ENCODE measurements around the gene LAP3.
"Not testable (repeated sequence)": the region's sequence is repeated elsewhere in the genome, so short reads cannot be mapped to it uniquely, and the experiment has no call there.

LAP3 gene

DNA sequence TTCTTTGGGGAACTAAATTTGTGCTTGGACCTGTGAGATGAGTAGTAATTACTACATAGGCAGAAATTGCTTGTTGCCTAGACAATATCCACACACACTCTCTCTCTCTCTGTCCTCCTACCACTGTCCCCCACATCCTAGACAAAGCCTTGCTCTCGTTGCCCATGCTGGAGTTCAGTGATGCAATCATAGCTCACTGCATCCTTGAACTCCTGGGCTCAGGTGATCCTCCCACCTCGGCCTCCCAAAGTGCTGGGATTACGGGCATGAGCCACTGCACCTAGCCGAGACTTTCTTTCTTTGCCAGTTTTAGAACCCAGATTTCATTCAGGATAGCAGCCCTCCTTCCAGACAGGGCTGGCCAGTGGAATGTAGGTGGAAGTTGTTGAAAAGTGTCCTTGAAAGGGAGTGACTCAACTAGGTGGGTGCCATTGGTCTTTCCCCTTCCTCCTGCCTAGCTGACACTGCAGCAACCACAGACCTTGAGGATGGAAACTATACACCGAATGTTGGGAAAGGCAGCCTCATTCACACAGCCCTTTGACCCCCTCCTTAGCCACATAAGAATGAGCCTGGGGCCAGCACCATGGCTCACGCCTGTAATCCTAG is 16.8 kb upstream of the LAP3 start:
- H3K27ac ChIP-seq = no peak overlapping the region
- H3K4me3 ChIP-seq = no peak overlapping the region

DNA sequence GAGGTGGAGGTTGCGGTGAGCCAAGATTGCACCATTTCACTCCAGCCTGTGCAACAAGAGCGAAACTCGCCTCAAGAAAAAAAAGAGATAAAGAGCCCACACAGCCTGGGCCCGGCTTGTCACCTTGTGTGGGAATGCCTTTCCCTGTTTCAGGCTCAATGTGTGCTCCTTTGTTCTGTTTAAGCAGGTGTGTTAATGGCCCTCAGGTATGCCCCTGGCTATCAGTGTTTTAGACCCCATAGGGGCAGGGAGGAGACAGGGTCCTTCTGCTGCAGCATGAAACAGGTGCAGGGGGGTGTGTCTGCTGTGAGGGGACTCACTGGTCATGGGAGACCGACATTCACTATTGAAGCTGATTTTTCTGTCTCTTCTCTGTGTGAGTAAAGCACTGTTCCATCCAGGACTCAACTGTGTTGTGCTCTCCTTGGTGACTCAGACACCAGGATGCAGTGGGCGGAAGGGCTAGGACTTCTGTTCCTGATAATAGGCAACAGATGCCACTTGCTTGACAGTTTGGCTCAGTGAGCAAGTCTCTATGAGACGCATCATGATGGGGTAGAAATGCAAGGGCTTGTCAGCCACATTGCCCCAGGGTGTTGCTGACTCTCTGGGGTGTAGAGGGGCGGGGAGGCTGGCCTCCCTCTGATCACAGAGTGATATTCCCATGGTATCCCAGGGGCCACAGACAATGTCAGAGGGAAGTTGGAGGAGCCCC is 15.6 kb upstream of the LAP3 start:
- Histone ChIP-seq H3K4me3 (no peak overlapping the region), H3K27ac (peak overlapping the region in 1 of 21 experiments; percentile 17)

DNA sequence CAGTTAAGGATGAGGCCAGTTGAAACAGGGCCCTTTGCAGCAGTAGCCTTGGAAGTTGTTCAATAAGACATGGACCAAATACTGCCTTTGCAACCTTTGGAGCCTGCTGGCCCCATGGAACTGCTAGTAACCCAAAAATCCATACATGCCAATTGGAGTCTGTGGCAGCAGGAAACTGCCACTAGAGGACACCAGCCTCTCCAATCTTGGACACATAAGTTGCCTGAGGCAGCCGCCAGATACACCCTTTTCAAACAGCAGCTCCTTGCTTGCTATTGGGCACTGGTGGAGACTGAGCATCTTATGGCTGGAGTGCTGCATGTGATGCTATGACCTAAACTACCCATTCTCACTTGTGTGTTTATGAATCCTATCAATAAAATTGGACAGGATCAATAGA is 14.8 kb upstream of the LAP3 start:
- Histone ChIP-seq H3K27ac (peak overlapping the region in 1 of 21 experiments; percentile 17), H3K4me3 (no peak overlapping the region)

DNA sequence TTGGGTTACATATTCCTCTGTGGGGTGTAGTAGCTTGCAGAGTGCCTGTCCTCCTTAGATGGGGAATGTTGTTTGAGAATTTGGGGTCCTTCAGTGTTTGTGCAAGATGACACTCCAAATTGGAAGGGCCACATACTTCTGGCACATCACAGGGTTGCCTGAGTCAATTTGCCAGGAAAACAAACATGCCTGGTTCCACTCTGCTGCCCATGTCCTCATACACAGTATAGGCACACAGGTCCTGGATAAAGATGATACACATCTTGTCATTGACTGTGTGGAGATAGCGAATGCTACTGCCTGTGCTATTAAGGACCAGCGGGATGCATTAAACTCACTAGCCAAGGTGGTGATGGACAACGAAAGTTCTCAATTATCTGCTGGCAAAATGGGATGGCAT is 11.2 kb upstream of the LAP3 start:
- no peak overlapping the region for H3K4me3 ChIP-seq
- no peak overlapping the region for H3K27ac ChIP-seq

DNA sequence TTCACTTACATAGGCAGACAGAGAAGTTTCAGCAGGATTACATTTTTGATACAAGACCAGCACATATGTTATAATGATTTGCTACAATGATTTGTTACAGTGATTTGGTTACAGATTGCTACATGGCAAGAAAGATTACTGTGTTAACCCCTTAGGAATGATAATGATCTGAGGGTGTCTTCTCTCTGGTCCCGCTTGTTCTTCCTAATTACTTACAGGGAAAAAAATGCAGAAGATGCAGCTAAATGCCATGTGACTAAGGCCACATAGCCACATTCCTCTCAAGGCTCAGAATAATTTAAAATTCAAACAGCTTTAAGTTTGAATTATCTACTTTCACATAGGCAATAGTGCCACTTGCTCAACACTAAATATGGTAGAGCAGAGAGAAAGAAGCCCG is 9.7 kb upstream of the LAP3 start:
- H3K4me3 ChIP-seq = no peak overlapping the region
- H3K27ac ChIP-seq = no peak overlapping the region

DNA sequence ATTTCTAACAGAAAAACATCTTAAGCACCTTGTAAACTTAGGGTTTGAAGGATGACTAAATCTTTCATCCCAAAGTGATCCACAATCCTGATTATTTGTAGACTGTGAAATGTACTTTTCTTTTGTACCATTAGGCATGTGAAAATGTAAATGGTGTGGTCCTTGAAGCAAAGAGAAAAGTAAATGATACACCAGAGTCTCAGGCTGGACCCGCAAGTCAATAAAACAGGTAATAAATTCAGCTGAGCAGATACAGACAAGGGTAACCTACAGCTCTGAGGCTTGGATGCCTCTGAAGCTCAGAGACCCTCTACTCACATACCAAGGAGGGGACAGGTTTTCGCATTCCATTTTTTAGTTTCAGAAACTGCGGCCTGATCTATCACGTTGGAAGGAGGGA is 2.8 kb upstream of the LAP3 start:
- no peak overlapping the region for H3K4me3 ChIP-seq

DNA sequence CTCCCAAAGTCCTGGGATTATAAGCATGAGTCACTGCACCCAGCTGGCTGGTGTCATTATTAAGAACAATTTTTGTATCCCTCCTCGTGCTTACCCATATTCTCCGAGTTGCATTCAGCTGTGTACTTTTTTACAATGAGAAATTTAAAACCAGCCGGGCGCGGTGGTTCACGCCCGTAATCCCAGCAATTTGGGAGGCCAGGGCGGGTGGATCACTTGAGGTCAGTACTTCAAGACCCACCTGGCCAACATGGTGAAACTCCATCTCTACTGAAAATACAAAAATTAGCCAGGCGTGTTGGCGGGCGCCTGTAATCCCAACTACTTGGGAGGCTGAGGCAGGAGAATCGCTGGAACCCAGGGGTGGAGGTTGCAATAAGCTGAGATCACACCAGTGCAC is 1.8 kb upstream of the LAP3 start:
- not testable (repeated sequence) for H3K4me3 ChIP-seq, H3K27ac ChIP-seq

More for the DNA sequence above, 2.8 kb upstream of the LAP3 start:
- H3K27ac ChIP-seq = no peak overlapping the region

DNA sequence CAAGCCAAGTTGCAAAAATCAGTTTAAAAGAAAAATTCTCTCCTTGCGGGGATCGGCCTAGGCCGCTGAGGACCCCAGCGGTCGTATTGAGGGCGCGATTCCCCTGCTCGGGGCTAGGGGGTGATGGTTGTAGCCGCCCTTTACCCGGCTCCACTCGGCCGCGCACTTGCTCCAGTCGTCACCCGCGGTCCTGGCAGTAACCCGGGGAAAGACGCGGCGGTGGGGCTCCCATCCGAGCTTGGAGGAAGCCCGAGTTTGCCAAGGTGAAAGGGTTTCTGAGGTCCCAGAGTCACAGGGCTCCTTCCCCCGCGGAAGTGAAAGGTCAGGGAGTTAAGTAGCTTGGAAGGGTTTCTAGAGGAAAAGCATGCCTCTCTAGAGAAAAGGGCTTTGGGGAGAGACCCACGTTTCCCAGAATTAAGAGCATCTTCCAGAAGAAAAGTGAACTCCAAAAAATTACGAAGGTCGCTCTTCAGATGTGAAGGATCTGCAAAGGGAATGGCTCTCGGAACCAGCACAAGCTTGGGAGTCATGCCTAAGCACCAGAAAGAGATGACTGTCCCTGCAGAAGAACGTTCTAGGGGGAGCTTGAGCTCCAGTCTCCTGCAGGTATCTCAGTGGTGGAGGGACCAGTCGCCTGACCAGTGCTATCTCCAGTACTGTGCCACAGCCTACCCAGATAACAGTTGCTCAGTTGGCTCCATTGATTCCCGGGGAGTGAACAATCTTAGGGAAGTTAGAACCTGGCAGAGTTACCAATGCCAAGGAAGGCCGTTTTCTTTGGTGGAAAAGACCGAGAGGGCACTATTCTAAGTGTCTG is 875 bp downstream of the LAP3 start:
- H3K4me3 ChIP-seq = peak overlapping the region; percentile 52 to 94 (median 74)
- H3K27ac ChIP-seq = peak overlapping the region; percentile 80 to 99 (median 92)

DNA sequence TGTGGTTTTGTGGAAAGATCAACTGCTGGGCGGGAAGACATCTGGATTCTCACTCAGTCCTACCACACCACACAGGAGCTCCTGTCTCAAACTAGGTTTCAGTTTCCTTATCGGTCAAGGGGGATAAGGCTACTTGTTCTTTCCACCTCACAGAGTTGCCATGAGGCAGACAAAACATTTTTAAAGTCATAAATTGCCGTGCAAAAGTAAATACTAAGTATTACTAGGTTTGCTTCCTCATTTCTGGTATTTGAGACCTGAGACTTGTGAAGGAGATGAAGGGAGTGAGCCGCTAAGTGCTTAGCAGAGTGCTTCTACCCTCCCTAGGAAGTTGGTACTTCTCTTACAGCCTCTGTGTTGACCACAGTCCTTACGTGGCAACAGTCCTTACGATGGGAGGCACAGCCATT is 1.5 kb downstream of the LAP3 start:
- H3K27ac ChIP-seq = peak overlapping the region in 18 of 21 experiments; percentile 87 to 99 (median 92)

DNA sequence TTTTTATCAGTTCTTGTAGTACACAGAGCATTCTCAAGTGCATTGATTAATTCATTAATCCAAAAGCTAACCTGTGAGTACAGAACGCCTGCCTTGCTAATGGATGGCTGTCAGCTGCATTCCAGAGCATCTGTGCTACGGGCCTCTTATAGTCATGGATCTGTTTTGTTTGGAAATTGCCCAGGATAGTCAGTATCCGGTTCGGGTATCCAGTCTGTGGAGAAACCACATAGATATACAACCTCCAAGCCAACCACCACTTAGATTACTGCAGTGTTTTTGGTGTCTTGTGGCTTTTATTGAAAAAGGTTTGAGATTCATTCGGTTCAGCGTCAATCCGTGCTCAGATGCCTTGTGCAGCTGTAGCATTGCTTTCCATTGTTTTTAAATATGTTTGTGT is 4.0 kb downstream of the LAP3 start:
- peak overlapping the region in 9 of 21 experiments; percentile 14 to 96 (median 60) for H3K27ac ChIP-seq
- H3K4me3 ChIP-seq = no peak overlapping the region

More for the DNA sequence above, 1.5 kb downstream of the LAP3 start:
- H3K4me3 ChIP-seq = peak overlapping the region; percentile 52 to 94 (median 74)

DNA sequence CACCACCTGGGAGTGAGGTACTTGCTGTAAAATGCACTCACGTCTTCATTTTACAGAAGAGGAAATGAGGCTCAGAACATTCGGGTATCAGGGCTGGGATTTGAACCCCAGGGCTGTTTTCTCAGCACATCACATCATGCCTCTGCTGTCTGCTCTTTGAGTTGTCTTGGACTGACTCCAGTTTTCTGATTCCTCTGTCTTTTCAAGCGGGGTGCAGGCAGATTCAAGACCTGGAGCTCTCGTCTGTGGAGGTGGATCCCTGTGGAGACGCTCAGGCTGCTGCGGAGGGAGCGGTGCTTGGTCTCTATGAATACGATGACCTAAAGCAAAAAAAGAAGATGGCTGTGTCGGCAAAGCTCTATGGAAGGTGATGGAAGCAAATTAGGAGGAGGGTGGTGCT is 6.3 kb downstream of the LAP3 start:
- Histone ChIP-seq H3K4me3 (no peak overlapping the region), H3K27ac (no peak overlapping the region)

DNA sequence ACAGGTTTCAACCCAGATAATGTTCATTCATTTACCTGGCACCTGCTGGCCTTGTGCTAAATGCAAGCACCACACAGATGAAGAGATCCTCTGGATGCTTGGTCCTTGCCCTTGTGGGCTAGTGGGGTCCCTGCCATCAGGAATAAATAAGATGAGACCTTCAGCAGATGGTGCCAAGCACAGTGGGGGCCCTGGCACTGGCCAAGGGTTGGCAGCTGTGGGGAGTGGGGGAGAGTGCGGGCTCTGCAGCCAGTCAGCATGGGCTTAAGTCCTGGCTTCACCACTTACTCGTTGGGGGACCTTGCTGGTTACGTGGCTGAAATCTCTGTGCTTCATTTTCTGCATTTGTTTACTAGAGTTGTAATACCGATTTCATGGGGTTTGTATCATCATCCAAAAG is 6.9 kb downstream of the LAP3 start:
- Histone ChIP-seq H3K4me3 (no peak overlapping the region), H3K27ac (peak overlapping the region in 1 of 21 experiments; percentile 19)

DNA sequence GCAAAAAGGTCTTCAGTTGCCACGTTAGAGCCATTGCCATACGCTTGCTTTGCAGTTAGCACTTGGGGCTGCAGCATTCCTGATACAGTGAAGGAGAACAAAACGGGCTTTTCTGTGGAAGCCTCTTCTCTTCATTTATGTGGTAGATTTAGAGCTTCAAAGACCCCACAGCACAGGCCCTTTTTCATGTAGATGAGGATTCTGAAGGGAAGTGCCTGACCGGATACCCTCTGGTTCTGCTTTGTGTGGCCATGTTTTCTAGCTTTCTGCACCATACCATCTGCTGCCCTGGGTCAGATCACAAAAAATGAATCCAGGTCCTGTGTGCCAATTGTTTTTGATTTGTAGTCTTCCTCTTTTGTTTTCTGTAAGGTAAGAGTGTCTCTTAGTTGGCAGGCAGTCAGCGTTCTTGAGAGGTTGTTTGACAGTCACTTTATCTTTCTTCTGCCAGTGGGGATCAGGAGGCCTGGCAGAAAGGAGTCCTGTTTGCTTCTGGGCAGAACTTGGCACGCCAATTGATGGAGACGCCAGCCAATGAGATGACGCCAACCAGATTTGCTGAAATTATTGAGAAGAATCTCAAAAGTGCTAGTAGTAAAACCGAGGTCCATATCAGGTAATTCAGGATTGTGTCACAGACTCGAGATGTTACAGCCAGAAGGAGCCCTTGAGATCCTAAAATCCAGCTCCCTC is 7.7 kb downstream of the LAP3 start:
- Histone ChIP-seq H3K4me3 (no peak overlapping the region), H3K27ac (no peak overlapping the region)

DNA sequence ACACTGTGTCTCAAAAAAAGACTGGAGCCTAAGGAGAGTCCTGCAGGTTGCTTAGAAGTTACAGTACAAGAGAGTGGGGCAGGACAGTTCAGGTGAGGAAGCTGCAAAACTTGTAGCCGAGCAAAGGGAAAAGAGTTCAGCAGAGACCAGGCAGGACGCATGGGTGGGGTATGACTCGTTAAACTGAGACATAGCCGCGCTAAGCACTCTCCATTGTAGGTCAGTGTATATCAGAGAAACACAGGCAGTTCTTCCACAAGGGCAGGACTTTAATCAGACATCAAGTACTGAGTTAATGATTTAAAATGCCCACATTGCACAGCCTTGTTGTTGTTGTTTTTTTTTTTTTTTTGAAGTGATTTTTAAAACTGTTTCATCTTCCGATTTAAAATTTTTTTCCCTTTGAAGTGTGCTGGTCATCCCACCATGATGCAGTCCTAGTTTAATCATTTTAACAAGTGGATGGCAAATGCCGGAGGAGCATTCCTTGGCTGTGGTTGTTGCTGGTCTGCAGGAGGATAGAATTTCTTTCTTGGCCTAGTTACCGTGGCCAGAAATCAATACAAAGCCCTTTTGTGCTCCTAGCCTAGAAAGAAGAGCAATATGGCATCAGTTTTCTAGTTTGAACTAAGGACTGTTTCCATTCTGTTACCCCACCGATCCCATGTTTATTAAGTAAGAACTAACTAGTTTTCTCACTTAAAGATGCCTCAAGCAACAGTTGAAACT is 10.3 kb downstream of the LAP3 start:
- H3K27ac ChIP-seq = no peak overlapping the region
- no peak overlapping the region for H3K4me3 ChIP-seq

DNA sequence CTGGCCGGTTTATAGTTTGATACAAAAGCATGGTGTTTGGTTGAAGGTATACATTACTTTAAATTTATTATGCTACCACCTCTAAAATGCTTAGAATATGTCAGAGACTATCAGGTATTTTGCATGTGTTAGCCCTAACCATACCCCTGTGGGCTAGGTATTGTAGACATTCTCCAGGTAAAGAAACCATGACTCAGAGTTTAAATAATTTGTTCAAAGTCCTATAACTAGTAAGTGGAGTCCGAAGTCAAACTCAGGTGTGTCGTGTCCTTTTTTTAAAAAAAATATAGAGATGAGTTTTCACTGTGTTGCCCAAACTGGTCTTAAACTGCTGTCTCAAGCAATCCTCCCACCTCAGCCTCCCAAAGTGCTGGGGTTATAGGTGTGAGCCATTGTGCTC is 12.4 kb downstream of the LAP3 start:
- no peak overlapping the region for H3K27ac ChIP-seq
- no peak overlapping the region for H3K4me3 ChIP-seq

DNA sequence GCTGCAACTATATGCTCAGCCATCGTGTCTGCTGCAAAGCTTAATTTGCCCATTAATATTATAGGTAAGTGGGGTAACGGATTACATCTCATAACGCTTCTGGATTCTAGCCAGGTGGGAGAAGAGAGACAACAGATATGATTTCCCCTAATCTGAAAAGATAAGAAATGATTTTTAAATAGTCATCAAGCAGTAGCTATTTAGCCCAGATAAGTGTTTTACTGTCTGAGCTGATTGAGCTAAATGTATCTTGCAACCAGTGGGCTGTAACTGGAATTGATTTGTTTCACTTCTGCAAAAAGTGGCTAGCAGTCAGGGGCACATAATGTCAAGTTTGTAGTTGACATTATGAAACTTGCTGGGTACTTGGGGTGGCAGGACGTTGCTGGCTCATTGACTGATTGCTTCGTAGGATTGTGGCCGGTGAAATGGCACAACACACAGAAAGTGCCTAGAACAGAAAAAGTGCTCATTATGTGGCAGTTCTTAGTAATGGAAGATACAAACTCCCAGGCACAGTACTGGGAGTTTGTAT is 18.5 kb downstream of the LAP3 start:
- no peak overlapping the region for H3K27ac ChIP-seq
- no peak overlapping the region for H3K4me3 ChIP-seq

DNA sequence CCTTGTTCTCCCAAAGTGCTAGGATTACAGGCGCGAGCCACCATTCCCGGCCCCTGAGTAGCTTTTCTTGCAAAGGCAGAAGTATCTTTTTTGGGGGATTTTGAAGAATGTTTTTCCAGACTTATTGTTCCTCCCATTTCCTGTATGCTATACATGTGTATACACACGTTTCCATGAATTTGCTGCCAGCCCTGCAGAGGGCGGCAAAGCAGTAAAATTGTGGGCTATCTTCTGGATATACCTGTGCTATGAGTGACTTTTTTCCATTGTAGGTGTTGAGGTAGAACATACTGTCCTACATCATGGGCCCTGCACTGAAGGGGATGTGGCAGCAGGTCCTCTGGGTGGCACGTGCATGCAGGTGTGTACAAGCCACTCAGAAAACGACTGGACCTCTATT is 20.5 kb downstream of the LAP3 start:
- Histone ChIP-seq H3K4me3 (no peak overlapping the region), H3K27ac (no peak overlapping the region)

DNA sequence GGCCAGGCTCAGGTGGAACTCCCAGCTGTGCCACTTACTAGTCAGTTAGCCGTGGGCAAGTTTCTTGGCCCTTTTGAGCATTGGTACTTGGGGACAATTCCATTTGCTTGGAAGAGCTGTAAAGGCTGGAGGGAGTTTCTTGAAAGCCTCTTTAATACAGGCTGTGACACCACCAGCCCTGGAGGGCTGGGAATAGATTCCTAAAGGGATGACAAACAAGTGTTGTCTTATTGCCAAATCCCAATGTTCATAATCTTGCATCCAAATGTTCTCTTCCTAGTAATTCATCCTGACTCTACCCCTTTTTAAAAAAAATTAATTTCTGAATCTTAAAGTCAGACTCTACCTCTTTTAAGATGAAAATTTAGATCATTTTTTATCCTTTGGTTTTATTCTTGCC is 22.8 kb downstream of the LAP3 start:
- no peak overlapping the region for H3K27ac ChIP-seq

DNA sequence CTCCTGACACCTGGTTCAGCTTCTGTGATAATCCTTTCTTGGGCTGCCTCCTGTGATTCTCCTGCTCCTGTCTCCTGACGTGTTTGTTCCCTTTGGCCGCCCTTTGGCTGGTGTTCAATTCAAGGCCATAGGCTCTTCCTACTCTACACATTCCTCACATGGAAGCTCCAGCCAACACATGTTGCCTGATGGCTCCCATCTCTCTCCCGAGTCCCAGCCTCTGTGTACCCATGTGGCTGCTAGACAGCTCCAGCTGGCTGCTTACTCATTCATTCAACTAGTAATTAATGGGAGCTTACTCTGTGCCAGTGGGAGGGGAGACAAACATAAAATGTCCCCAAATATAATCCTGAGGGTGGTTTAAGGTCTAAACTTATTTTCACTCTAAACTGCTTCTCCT is 28.2 kb downstream of the LAP3 start:
- Histone ChIP-seq H3K4me3 (no peak overlapping the region), H3K27ac (no peak overlapping the region)

More for the DNA sequence above, 22.8 kb downstream of the LAP3 start:
- no peak overlapping the region for H3K4me3 ChIP-seq

All from skin epidermis (tissue), 12 donors.